IPS-15b (cell line): ENCODE data around the gene CLMP.

Experiments used
- H3K27me3 ChIP-seq: one replicate; pipeline ENCODE4 v1.6.1; 2013; ENCODE audit warnings: low read length; ENCODE audit not compliant: control insufficient read depth, insufficient read depth
- H3K36me3 ChIP-seq: one replicate; pipeline ENCODE4 v1.6.1; 2013; ENCODE audit warnings: low read length; ENCODE audit not compliant: control insufficient read depth, insufficient read depth
- H3K4me1 ChIP-seq: one replicate; pipeline ENCODE4 v1.6.1; 2013; ENCODE audit warnings: mild to moderate bottlenecking, low read length; ENCODE audit not compliant: control insufficient read depth, insufficient read depth
- H3K4me3 ChIP-seq: one replicate; pipeline ENCODE4 v1.5.1; 2013; ENCODE audit warnings: low read depth, low read length
- H3K9ac ChIP-seq: one replicate; pipeline ENCODE4 v1.6.1; 2013; ENCODE audit warnings: low read depth, mild to moderate bottlenecking, low read length
- H3K9me3 ChIP-seq: one replicate; pipeline ENCODE4 v1.6.1; 2013; ENCODE audit warnings: mild to moderate bottlenecking, low read length; ENCODE audit not compliant: control insufficient read depth, insufficient read depth

CLMP gene

GRCh38 chr11:123231777-123232176 is 36.7 kb upstream of the CLMP start:
- no peak overlapping the region for H3K9ac ChIP-seq

GRCh38 chr11:123231256-123231655 is 36.2 kb upstream of the CLMP start:
- Histone ChIP-seq H3K36me3 (no peaks in the 10 kb centered on the region), H3K27me3 (no peaks in the 10 kb centered on the region), H3K4me1 (no peaks in the 10 kb centered on the region), H3K9ac (no peak overlapping the region), H3K9me3 (no peaks in the 10 kb centered on the region), H3K4me3 (no peak overlapping the region)

More at GRCh38 chr11:123231777-123232176, 36.7 kb upstream of the CLMP start:
- H3K4me3 ChIP-seq, result no peak overlapping the region
- no peaks in the 10 kb centered on the region for H3K27me3 ChIP-seq
- H3K9me3 ChIP-seq, result no peaks in the 10 kb centered on the region
- H3K36me3 ChIP-seq, result no peaks in the 10 kb centered on the region
- no peaks in the 10 kb centered on the region for H3K4me1 ChIP-seq

- Histone ChIP-seq H3K36me3 (no peaks in the 10 kb centered on the region), H3K9me3 (no peaks in the 10 kb centered on the region), H3K4me3 (no peak overlapping the region), H3K27me3 (no peaks in the 10 kb centered on the region), H3K4me1 (no peaks in the 10 kb centered on the region), H3K9ac (no peak overlapping the region)
Observed at GRCh38 chr11:123230346-123230745, 35.3 kb upstream of the CLMP start.

- Histone ChIP-seq H3K4me1 (no peaks in the 10 kb centered on the region), H3K36me3 (no peaks in the 10 kb centered on the region), H3K9me3 (no peaks in the 10 kb centered on the region), H3K9ac (no peak overlapping the region), H3K4me3 (no peak overlapping the region), H3K27me3 (no peaks in the 10 kb centered on the region)
Observed at GRCh38 chr11:123228496-123229163, 33.6 kb upstream of the CLMP start.

- Histone ChIP-seq H3K27me3 (no peaks in the 10 kb centered on the region), H3K9ac (no peak overlapping the region), H3K4me3 (no peak overlapping the region), H3K4me1 (no peaks in the 10 kb centered on the region), H3K9me3 (no peaks in the 10 kb centered on the region), H3K36me3 (no peaks in the 10 kb centered on the region)
Observed at GRCh38 chr11:123227763-123228495, 32.9 kb upstream of the CLMP start.

- peaks cover 3% of the 10 kb centered on the region for H3K4me1 ChIP-seq
- no peaks in the 10 kb centered on the region for H3K36me3 ChIP-seq
- H3K9me3 ChIP-seq, result no peaks in the 10 kb centered on the region
- no peak overlapping the region for H3K9ac ChIP-seq
- no peaks in the 10 kb centered on the region for H3K27me3 ChIP-seq
- H3K4me3 ChIP-seq, result no peak overlapping the region
Observed at GRCh38 chr11:123221584-123221983, 26.5 kb upstream of the CLMP start.

- no peak overlapping the region for H3K9ac ChIP-seq
- peaks cover 5% of the 10 kb centered on the region for H3K4me1 ChIP-seq
- H3K27me3 ChIP-seq, result no peaks in the 10 kb centered on the region
- H3K36me3 ChIP-seq, result no peaks in the 10 kb centered on the region
- no peaks in the 10 kb centered on the region for H3K9me3 ChIP-seq
- H3K4me3 ChIP-seq, result no peak overlapping the region
Observed at GRCh38 chr11:123221096-123221561, 26.1 kb upstream of the CLMP start.

- Histone ChIP-seq H3K27me3 (no peaks in the 10 kb centered on the region), H3K9ac (no peak overlapping the region), H3K36me3 (no peaks in the 10 kb centered on the region), H3K4me1 (peaks cover 7% of the 10 kb centered on the region), H3K4me3 (no peak overlapping the region), H3K9me3 (no peaks in the 10 kb centered on the region)
Observed at GRCh38 chr11:123219066-123219690, 24.1 kb upstream of the CLMP start.

- no peaks in the 10 kb centered on the region for H3K27me3 ChIP-seq
- H3K9ac ChIP-seq, result no peak overlapping the region
- no peaks in the 10 kb centered on the region for H3K9me3 ChIP-seq
- peaks cover 7% of the 10 kb centered on the region for H3K4me1 ChIP-seq
- H3K4me3 ChIP-seq, result no peak overlapping the region
- H3K36me3 ChIP-seq, result no peaks in the 10 kb centered on the region
Observed at GRCh38 chr11:123218451-123218850, 23.4 kb upstream of the CLMP start.

- H3K4me3 ChIP-seq, result no peak overlapping the region
- H3K9me3 ChIP-seq, result no peaks in the 10 kb centered on the region
- H3K9ac ChIP-seq, result no peak overlapping the region
- no peaks in the 10 kb centered on the region for H3K36me3 ChIP-seq
- H3K4me1 ChIP-seq, result peaks cover 7% of the 10 kb centered on the region
- no peaks in the 10 kb centered on the region for H3K27me3 ChIP-seq
Observed at GRCh38 chr11:123217897-123218296, 22.8 kb upstream of the CLMP start.

GRCh38 chr11:123216249-123216648 is 21.2 kb upstream of the CLMP start:
- Histone ChIP-seq H3K36me3 (no peaks in the 10 kb centered on the region), H3K27me3 (no peaks in the 10 kb centered on the region), H3K4me1 (peaks cover 12% of the 10 kb centered on the region), H3K4me3 (no peak overlapping the region), H3K9ac (no peak overlapping the region), H3K9me3 (no peaks in the 10 kb centered on the region)

- no peak overlapping the region for H3K4me3 ChIP-seq
- no peaks in the 10 kb centered on the region for H3K9me3 ChIP-seq
- H3K9ac ChIP-seq, result no peak overlapping the region
- no peaks in the 10 kb centered on the region for H3K27me3 ChIP-seq
- H3K4me1 ChIP-seq, result peaks cover 14% of the 10 kb centered on the region
- H3K36me3 ChIP-seq, result no peaks in the 10 kb centered on the region
Observed at GRCh38 chr11:123214940-123215339, 19.9 kb upstream of the CLMP start.
